Tongue (tissue), 2 donors: Measurements from ENCODE around the gene KRTDAP. TPM values are rescaled to one million over a fixed set of nuclear protein-coding genes. Genes with fewer than 3 reads are reported as not detected.

Experiments used
- DNase-seq: peaks from one replicate; pipeline ENCODE4 v3.0.0-alpha.2; 2015
- total RNA-seq: library from RNA; depleted of rRNA; stranded (reverse); fragments of >200 nt; gene quantifications from one replicate; pipeline ENCODE4 v1.2.3, GENCODE V29; 2014

The KRTDAP gene
- 9.6 TPM for total RNA-seq

GRCh38 chr19:35490364-35490763 lies at the start of gene KRTDAP:
TSS of gene KRTDAP (minus strand) at chr19:35490464. CDS start at chr19:35490442, 22 bp downstream.
- DNase-seq: no peak

GRCh38 chr19:35539850-35540249 lies 49.6 kb upstream of the KRTDAP start:
- no peak for DNase-seq

GRCh38 chr19:35539314-35539713 lies 49.0 kb upstream of the KRTDAP start:
- no peak for DNase-seq

GRCh38 chr19:35534803-35535480 lies 44.7 kb upstream of the KRTDAP start:
- no peak for DNase-seq

GRCh38 chr19:35533822-35534392 lies 43.6 kb upstream of the KRTDAP start:
- DNase-seq: no peak

GRCh38 chr19:35533201-35533821 lies 43.0 kb upstream of the KRTDAP start, which contains the start of gene GAPDHS:
TSS of gene GAPDHS (plus strand) at chr19:35533456. CDS start at chr19:35533528, 72 bp downstream.
- DNase-seq: no peak

- DNase-seq: no peak
These were observed 41.0 kb upstream of the KRTDAP start for GRCh38 chr19:35531291-35531690.

- DNase-seq: no peak
These were observed 39.3 kb upstream of the KRTDAP start for GRCh38 chr19:35529241-35530218.

- no peak for DNase-seq
These were observed 38.2 kb upstream of the KRTDAP start, which contains the start of gene SBSN for GRCh38 chr19:35528218-35529038. TSS of gene SBSN (minus strand) at chr19:35528311. CDS start at chr19:35528281, 30 bp downstream.

- no peak for DNase-seq
These were observed 35.6 kb upstream of the KRTDAP start for GRCh38 chr19:35525873-35526272.

GRCh38 chr19:35524181-35524837 lies 34.0 kb upstream of the KRTDAP start:
- no peak for DNase-seq

GRCh38 chr19:35522745-35523327 lies 32.6 kb upstream of the KRTDAP start:
- no peak for DNase-seq

GRCh38 chr19:35521124-35521743 lies 31.0 kb upstream of the KRTDAP start:
- DNase-seq: no peak

- no peak for DNase-seq
These were observed 29.0 kb upstream of the KRTDAP start for GRCh38 chr19:35519291-35519690.

GRCh38 chr19:35518313-35518712 lies 28.0 kb upstream of the KRTDAP start:
- DNase-seq: no peak

- no peak for DNase-seq
These were observed 27.1 kb upstream of the KRTDAP start for GRCh38 chr19:35517342-35517741.

- no peak for DNase-seq
These were observed 26.0 kb upstream of the KRTDAP start for GRCh38 chr19:35516310-35516709.

- DNase-seq: no peak
These were observed 24.1 kb upstream of the KRTDAP start for GRCh38 chr19:35514282-35514809.

GRCh38 chr19:35513628-35514281 lies 23.5 kb upstream of the KRTDAP start, which contains the start of gene DMKN:
TSS of gene DMKN (minus strand) at chr19:35513649. CDS start at chr19:35513475, 174 bp downstream.
- DNase-seq: no peak
